ENCODE measurements around the gene MAPK1.
"Not testable (repeated sequence)": the region's sequence is repeated elsewhere in the genome, so short reads cannot be mapped to it uniquely, and the experiment has no call there.

MAPK1 gene

GRCh38 chr22:21837248-21837979 lies 30.0 kb downstream of the MAPK1 start:
- CTCF ChIA-PET, result no interaction called here
- no peak for TF ChIP-seq CTCF (conservative IDR thresholded peaks at IDR 0.05; ENCODE audit: low read depth)
- H3K27ac ChIP-seq, result peak overlapping the region; percentile 75
- POLR2A ChIA-PET (ENCODE audit: low non-redundant PET), result no interaction called here
- DNase-seq (ENCODE audit: low spot score), result peak; percentile 51

GRCh38 chr22:21836486-21836885 lies 31.0 kb downstream of the MAPK1 start:
- CTCF ChIA-PET; DNase-seq (ENCODE audit: low spot score); H3K27ac ChIP-seq; POLR2A ChIA-PET (ENCODE audit: low non-redundant PET): not testable (repeated sequence)

GRCh38 chr22:21835378-21835777 lies 32.1 kb downstream of the MAPK1 start:
- POLR2A ChIA-PET (ENCODE audit: low non-redundant PET), result no interaction called here
- H3K27ac ChIP-seq, result no peak overlapping the region
- CTCF ChIA-PET, result no interaction called here
- TF ChIP-seq CTCF (conservative IDR thresholded peaks at IDR 0.05; ENCODE audit: low read depth), result no peak
- DNase-seq (ENCODE audit: low spot score), result no peak

- CTCF ChIA-PET, result interaction anchor here (0.6 kb wide), 1 partner anchor 54 kb away, joined by 5 read pairs; no protein-coding TSS in a partner anchor
- no peak for TF ChIP-seq CTCF (conservative IDR thresholded peaks at IDR 0.05; ENCODE audit: low read depth)
- POLR2A ChIA-PET (ENCODE audit: low non-redundant PET), result no interaction called here
- no peak for DNase-seq (ENCODE audit: low spot score)
- H3K27ac ChIP-seq, result no peak overlapping the region
These were observed 32.6 kb downstream of the MAPK1 start for GRCh38 chr22:21834869-21835268.

GRCh38 chr22:21832291-21833290 lies 34.9 kb downstream of the MAPK1 start:
- DNase-seq (ENCODE audit: low spot score), result no peak
- POLR2A ChIA-PET (ENCODE audit: low non-redundant PET), result no interaction called here
- no peak for TF ChIP-seq CTCF (conservative IDR thresholded peaks at IDR 0.05; ENCODE audit: low read depth)
- H3K27ac ChIP-seq, result no peak overlapping the region
- CTCF ChIA-PET, result no interaction called here

- POLR2A ChIA-PET (ENCODE audit: low non-redundant PET), result no interaction called here
- CTCF ChIA-PET, result no interaction called here
- no peak for TF ChIP-seq CTCF (conservative IDR thresholded peaks at IDR 0.05; ENCODE audit: low read depth)
- H3K27ac ChIP-seq, result no peak overlapping the region
- DNase-seq (ENCODE audit: low spot score), result no peak
These were observed 37.9 kb downstream of the MAPK1 start for GRCh38 chr22:21829523-21829922.

- no peak for TF ChIP-seq CTCF (conservative IDR thresholded peaks at IDR 0.05; ENCODE audit: low read depth)
- no peak overlapping the region for H3K27ac ChIP-seq
- DNase-seq (ENCODE audit: low spot score), result no peak
- POLR2A ChIA-PET (ENCODE audit: low non-redundant PET), result no interaction called here
- CTCF ChIA-PET, result no interaction called here
These were observed 39.2 kb downstream of the MAPK1 start for GRCh38 chr22:21828268-21828638.

All from RWPE1 (cell line).